ENCODE results near the gene UMODL1. TPM values are rescaled to one million over a fixed set of nuclear protein-coding genes. Genes with fewer than 3 reads are reported as not detected.
"Not testable (repeated sequence)": the region's sequence is repeated elsewhere in the genome, so short reads cannot be mapped to it uniquely, and the experiment has no call there.

UMODL1 gene
- total RNA-seq, 1 experiment from 2014 or later: 2.3 TPM

GRCh38 chr21:42171091-42172053 lies 100.3 kb downstream of the UMODL1 start:
- H3K9me3 ChIP-seq (ENCODE audit: low read length): no peaks in the 10 kb centered on the region
- H3K27me3 ChIP-seq (ENCODE audit: low read length): no peaks in the 10 kb centered on the region
- no peaks in the 10 kb centered on the region for H3K9me2 ChIP-seq (replicated peaks; ENCODE audit: insufficient read depth, low read length)
- no peaks in the 10 kb centered on the region for H3K4me1 ChIP-seq (ENCODE audit: low read length)
- H3K79me2 ChIP-seq (ENCODE audit: low read length): no peaks in the 10 kb centered on the region
- H3K36me3 ChIP-seq (ENCODE audit: insufficient read depth, low read length): no peaks in the 10 kb centered on the region
- H3K4me3 ChIP-seq (ENCODE audit: low read length): no peak overlapping the region
- DNase-seq: no peak
- no peak overlapping the region for H3K27ac ChIP-seq (ENCODE audit: low read length)
- H2AFZ ChIP-seq (ENCODE audit: low read length): no peak overlapping the region
- no peak overlapping the region for H3K4me2 ChIP-seq (ENCODE audit: low read depth, low read length, poor library complexity, severe bottlenecking)
- no peaks in the 10 kb centered on the region for H4K20me1 ChIP-seq (ENCODE audit: insufficient read depth, low read depth, low read length)
- H3K9ac ChIP-seq (ENCODE audit: low read length): no peak overlapping the region

GRCh38 chr21:42172596-42173483 lies 101.7 kb downstream of the UMODL1 start:
- Histone ChIP-seq H3K79me2 (ENCODE audit: low read length) (no peaks in the 10 kb centered on the region), H3K27ac (ENCODE audit: low read length) (no peak overlapping the region), H2AFZ (ENCODE audit: low read length) (no peak overlapping the region), H3K4me1 (ENCODE audit: low read length) (no peaks in the 10 kb centered on the region), H3K4me3 (ENCODE audit: low read length) (no peak overlapping the region), H3K4me2 (ENCODE audit: low read depth, low read length, poor library complexity, severe bottlenecking) (no peak overlapping the region), H3K27me3 (ENCODE audit: low read length) (no peaks in the 10 kb centered on the region), H3K36me3 (ENCODE audit: insufficient read depth, low read length) (no peaks in the 10 kb centered on the region), H3K9me3 (ENCODE audit: low read length) (no peaks in the 10 kb centered on the region), H4K20me1 (ENCODE audit: insufficient read depth, low read depth, low read length) (no peaks in the 10 kb centered on the region), H3K9ac (ENCODE audit: low read length) (no peak overlapping the region), H3K9me2 (replicated peaks; ENCODE audit: insufficient read depth, low read length) (no peaks in the 10 kb centered on the region)
- DNase-seq: no peak

GRCh38 chr21:42174173-42174572 lies 103.1 kb downstream of the UMODL1 start:
- H4K20me1 ChIP-seq (ENCODE audit: insufficient read depth, low read depth, low read length): no peaks in the 10 kb centered on the region
- no peaks in the 10 kb centered on the region for H3K27me3 ChIP-seq (ENCODE audit: low read length)
- H3K4me3 ChIP-seq (ENCODE audit: low read length): no peak overlapping the region
- no peak overlapping the region for H3K9ac ChIP-seq (ENCODE audit: low read length)
- H3K27ac ChIP-seq (ENCODE audit: low read length): no peak overlapping the region
- no peaks in the 10 kb centered on the region for H3K9me2 ChIP-seq (replicated peaks; ENCODE audit: insufficient read depth, low read length)
- no peak overlapping the region for H3K4me2 ChIP-seq (ENCODE audit: low read depth, low read length, poor library complexity, severe bottlenecking)
- H3K79me2 ChIP-seq (ENCODE audit: low read length): no peaks in the 10 kb centered on the region
- H3K4me1 ChIP-seq (ENCODE audit: low read length): no peaks in the 10 kb centered on the region
- DNase-seq: peak; percentile 84
- no peak overlapping the region for H2AFZ ChIP-seq (ENCODE audit: low read length)
- no peaks in the 10 kb centered on the region for H3K36me3 ChIP-seq (ENCODE audit: insufficient read depth, low read length)
- H3K9me3 ChIP-seq (ENCODE audit: low read length): no peaks in the 10 kb centered on the region

DNA sequence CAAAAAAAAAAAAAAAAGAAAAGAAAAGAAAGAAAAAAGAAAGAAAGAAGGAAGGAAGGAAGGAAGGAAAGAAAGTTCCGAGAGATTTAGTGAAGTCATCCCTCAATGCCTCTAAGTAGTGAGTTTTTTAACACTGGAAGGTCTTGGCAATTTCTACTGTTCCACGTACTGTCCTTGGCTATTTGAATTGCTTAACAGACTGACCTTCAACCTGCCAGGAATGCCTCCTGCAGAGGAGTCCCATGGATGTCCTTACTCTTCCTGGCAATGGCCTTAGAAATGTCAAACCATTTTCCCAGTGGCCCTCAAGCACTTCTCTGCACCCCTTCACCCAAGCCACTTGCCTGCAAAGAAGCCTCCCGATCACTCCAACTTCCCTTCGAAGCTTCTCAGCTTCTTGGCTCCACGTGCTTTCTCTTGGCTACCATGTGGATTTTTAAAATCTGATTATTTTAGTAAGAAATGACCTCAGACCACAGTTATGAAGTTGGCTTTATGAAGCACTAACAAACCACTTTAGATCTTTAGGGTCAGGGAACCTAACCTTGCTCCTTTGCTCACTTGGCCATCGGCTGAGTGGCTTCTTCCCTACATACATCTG lies 104.1 kb downstream of the UMODL1 start:
- Histone ChIP-seq H2AFZ (ENCODE audit: low read length) (no peak overlapping the region), H3K4me2 (ENCODE audit: low read depth, low read length, poor library complexity, severe bottlenecking) (no peak overlapping the region), H4K20me1 (ENCODE audit: insufficient read depth, low read depth, low read length) (no peaks in the 10 kb centered on the region), H3K9me3 (ENCODE audit: low read length) (no peaks in the 10 kb centered on the region), H3K79me2 (ENCODE audit: low read length) (no peaks in the 10 kb centered on the region), H3K4me3 (ENCODE audit: low read length) (no peak overlapping the region), H3K27ac (ENCODE audit: low read length) (no peak overlapping the region), H3K9ac (ENCODE audit: low read length) (no peak overlapping the region), H3K4me1 (ENCODE audit: low read length) (no peaks in the 10 kb centered on the region), H3K27me3 (ENCODE audit: low read length) (no peaks in the 10 kb centered on the region), H3K36me3 (ENCODE audit: insufficient read depth, low read length) (no peaks in the 10 kb centered on the region), H3K9me2 (replicated peaks; ENCODE audit: insufficient read depth, low read length) (no peaks in the 10 kb centered on the region)
- no peak for DNase-seq

GRCh38 chr21:42176859-42177258 lies 105.7 kb downstream of the UMODL1 start:
- no peaks in the 10 kb centered on the region for H3K9me2 ChIP-seq (replicated peaks; ENCODE audit: insufficient read depth, low read length)
- no peak overlapping the region for H3K4me3 ChIP-seq (ENCODE audit: low read length)
- no peaks in the 10 kb centered on the region for H3K79me2 ChIP-seq (ENCODE audit: low read length)
- no peak overlapping the region for H3K4me2 ChIP-seq (ENCODE audit: low read depth, low read length, poor library complexity, severe bottlenecking)
- DNase-seq: no peak
- H4K20me1 ChIP-seq (ENCODE audit: insufficient read depth, low read depth, low read length): no peaks in the 10 kb centered on the region
- H3K9ac ChIP-seq (ENCODE audit: low read length): no peak overlapping the region
- no peaks in the 10 kb centered on the region for H3K36me3 ChIP-seq (ENCODE audit: insufficient read depth, low read length)
- no peaks in the 10 kb centered on the region for H3K27me3 ChIP-seq (ENCODE audit: low read length)
- H2AFZ ChIP-seq (ENCODE audit: low read length): no peak overlapping the region
- H3K4me1 ChIP-seq (ENCODE audit: low read length): no peaks in the 10 kb centered on the region
- no peaks in the 10 kb centered on the region for H3K9me3 ChIP-seq (ENCODE audit: low read length)
- H3K27ac ChIP-seq (ENCODE audit: low read length): no peak overlapping the region

- no peak overlapping the region for H2AFZ ChIP-seq (ENCODE audit: low read length)
- no peaks in the 10 kb centered on the region for H3K36me3 ChIP-seq (ENCODE audit: insufficient read depth, low read length)
- no peak overlapping the region for H3K9ac ChIP-seq (ENCODE audit: low read length)
- H3K9me3 ChIP-seq (ENCODE audit: low read length): no peaks in the 10 kb centered on the region
- H3K9me2 ChIP-seq (replicated peaks; ENCODE audit: insufficient read depth, low read length): no peaks in the 10 kb centered on the region
- H3K27ac ChIP-seq (ENCODE audit: low read length): no peak overlapping the region
- H4K20me1 ChIP-seq (ENCODE audit: insufficient read depth, low read depth, low read length): no peaks in the 10 kb centered on the region
- no peaks in the 10 kb centered on the region for H3K79me2 ChIP-seq (ENCODE audit: low read length)
- H3K4me2 ChIP-seq (ENCODE audit: low read depth, low read length, poor library complexity, severe bottlenecking): no peak overlapping the region
- no peak overlapping the region for H3K4me3 ChIP-seq (ENCODE audit: low read length)
- no peak for DNase-seq
- H3K4me1 ChIP-seq (ENCODE audit: low read length): no peaks in the 10 kb centered on the region
- H3K27me3 ChIP-seq (ENCODE audit: low read length): no peaks in the 10 kb centered on the region
Measured at GRCh38 chr21:42179316-42179715, 108.2 kb downstream of the UMODL1 start.

- not testable (repeated sequence) for H3K9me2 ChIP-seq (replicated peaks; ENCODE audit: insufficient read depth, low read length); H3K4me3 ChIP-seq (ENCODE audit: low read length); H3K36me3 ChIP-seq (ENCODE audit: insufficient read depth, low read length); H2AFZ ChIP-seq (ENCODE audit: low read length); H3K79me2 ChIP-seq (ENCODE audit: low read length); H3K9me3 ChIP-seq (ENCODE audit: low read length); H3K4me1 ChIP-seq (ENCODE audit: low read length); DNase-seq; H3K27ac ChIP-seq (ENCODE audit: low read length); H4K20me1 ChIP-seq (ENCODE audit: insufficient read depth, low read depth, low read length); H3K27me3 ChIP-seq (ENCODE audit: low read length); H3K4me2 ChIP-seq (ENCODE audit: low read depth, low read length, poor library complexity, severe bottlenecking); H3K9ac ChIP-seq (ENCODE audit: low read length)
Measured at GRCh38 chr21:42180001-42180400, 108.9 kb downstream of the UMODL1 start.
